HG03558 (cell line): ENCODE measurements around the gene SHC4.
"Not testable (repeated sequence)": the region's sequence is repeated elsewhere in the genome, so short reads cannot be mapped to it uniquely, and the experiment has no call there.

ENCODE experiments used
- ATAC-seq: cut with Tn5 transposase; IDR thresholded peaks from one replicate; pipeline ENCODE4 v1.9.1; 2021; ENCODE audit warnings: moderate number of reproducible peaks; ENCODE audit not compliant: unreplicated experiment; ENCODE audit errors: extremely low read depth

SHC4 gene

GRCh38 chr15:48925714-48926223 is 38.0 kb downstream of the SHC4 start:
- no peak for ATAC-seq

- no peak for ATAC-seq
Observed at GRCh38 chr15:48924528-48925393, 39.0 kb downstream of the SHC4 start.

GRCh38 chr15:48922046-48922445 is 41.7 kb downstream of the SHC4 start:
- no peak for ATAC-seq

GRCh38 chr15:48916721-48917120 is 47.0 kb downstream of the SHC4 start:
- no peak for ATAC-seq

DNA sequence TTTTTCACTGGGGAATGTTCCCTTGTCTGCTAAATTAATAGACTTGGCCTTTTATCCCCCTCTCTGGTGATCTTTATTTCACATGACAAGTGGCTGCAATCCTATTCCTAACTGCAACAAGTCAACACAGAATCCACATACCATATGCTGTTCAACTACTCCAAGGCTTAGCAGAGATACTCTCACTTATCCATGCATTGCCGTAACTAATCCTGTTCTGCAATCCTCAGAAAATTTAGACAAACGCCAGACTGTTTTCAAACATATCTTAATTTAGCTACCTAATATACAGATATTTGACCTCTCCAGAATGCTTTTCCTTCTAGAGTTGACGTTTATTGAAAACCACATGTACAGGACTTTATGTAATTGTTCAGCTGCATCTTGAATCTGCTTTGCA is 47.9 kb downstream of the SHC4 start:
- no peak for ATAC-seq

GRCh38 chr15:48914717-48915116 is 49.0 kb downstream of the SHC4 start:
- ATAC-seq, result no peak

- no peak for ATAC-seq
Observed at GRCh38 chr15:48913141-48913540, 50.6 kb downstream of the SHC4 start.

- not testable (repeated sequence) for ATAC-seq
Observed at GRCh38 chr15:48910554-48910953, 53.2 kb downstream of the SHC4 start.

- ATAC-seq, result not testable (repeated sequence)
Observed at GRCh38 chr15:48909313-48909712, 54.4 kb downstream of the SHC4 start.

DNA sequence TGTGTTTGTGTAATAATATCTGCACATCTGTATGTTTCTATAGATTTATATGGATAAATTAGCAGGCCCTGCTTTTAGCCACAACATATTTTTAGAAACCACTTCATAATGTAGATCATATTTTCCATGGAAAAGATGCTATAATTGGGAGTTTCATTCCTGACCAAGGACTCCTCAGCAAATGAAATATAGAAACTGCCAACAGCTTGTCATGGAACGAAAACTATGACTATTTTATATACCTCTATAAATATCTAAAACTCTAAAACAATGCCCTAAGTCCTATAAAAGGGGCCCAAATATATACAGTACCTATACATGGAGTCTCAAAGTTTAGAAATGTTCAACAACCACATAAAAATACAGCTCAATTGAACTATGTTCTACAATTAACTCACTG is 57.9 kb downstream of the SHC4 start:
- ATAC-seq, result no peak

- no peak for ATAC-seq
Observed at GRCh38 chr15:48905216-48905615, 58.5 kb downstream of the SHC4 start.

- no peak for ATAC-seq
Observed at GRCh38 chr15:48904758-48905157, 59.0 kb downstream of the SHC4 start.

- no peak for ATAC-seq
Observed at GRCh38 chr15:48899793-48900192, 63.9 kb downstream of the SHC4 start.

- ATAC-seq, result no peak
Observed at GRCh38 chr15:48898446-48898845, 65.3 kb downstream of the SHC4 start.

GRCh38 chr15:48898032-48898431 is 65.7 kb downstream of the SHC4 start:
- ATAC-seq, result no peak

DNA sequence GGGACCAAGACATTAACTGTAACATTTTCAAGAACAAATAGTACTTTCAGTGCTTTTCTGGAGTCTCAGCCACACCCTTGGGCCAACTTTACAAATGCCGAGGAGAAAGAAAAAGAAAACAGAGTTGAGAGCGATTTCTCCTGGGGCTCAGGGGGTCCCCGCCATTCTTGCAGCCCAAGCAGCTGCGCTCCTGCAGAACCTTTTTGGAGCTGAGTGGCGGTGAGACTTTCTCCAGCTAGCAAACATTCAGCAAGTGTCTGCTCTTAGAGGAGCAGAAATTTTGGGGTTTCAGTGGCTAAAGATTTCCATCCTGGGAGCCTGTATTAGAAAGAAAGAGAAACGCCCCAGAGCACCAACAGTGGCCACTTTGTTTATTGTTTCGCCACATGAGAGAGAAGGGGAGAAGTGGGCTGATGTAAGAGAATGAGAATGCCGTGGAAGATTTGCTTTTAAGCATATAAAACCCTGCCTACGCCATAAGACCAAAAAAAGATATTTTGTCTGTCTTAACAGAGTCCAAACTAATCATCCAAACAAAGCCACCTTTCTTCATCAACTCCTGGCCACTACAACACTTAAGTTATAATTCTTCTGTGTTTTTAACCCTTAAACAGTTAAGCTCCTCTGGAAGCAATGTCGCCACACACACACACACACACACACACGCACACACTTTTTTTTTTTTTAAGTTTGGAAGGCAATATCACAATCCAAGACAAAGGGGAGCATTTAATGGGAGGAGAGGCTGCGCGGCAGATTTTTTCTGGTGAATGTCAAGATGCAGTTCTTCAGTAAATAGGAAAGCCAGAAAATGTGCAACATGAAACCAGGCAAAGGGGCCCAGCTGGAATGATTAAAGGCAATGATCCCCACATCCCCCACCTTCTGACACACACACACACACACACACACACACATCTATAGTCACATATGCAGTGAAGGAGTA is 66.6 kb downstream of the SHC4 start:
- no peak for ATAC-seq

GRCh38 chr15:48893311-48893710 is 70.4 kb downstream of the SHC4 start:
- ATAC-seq, result no peak

GRCh38 chr15:48891232-48891765 is 72.4 kb downstream of the SHC4 start:
- no peak for ATAC-seq

DNA sequence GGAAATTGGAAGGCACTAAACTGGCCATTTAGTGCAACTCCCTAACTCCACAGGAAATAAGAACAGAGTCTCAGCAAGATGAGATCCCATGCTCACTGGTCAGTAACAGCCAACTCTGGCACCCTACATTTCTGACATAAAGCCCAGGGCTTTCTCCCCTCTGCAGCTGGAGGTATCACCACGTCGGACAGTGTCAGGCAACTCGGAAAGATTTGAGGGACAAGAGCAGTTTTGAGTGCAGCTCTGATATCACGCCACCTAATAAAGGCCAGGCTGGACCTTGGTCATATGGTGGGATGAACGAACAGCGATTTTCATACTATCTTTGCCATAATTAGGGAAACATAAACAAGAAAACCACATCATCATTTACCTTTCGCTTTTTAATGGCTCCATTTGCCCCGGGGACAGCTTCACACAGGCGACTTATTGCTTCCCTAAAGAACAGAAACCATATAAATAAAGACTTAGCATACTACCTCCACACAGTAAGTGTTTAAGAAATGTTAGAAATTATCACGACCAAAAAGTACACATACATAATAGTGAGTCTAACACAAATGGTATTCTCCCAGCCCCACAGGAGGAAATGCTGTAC is 73.2 kb downstream of the SHC4 start:
- no peak for ATAC-seq

GRCh38 chr15:48889925-48890324 is 73.8 kb downstream of the SHC4 start:
- ATAC-seq, result no peak
